GM12878 (cell line): ENCODE measurements around the gene PRRC2B. TPM values are rescaled to one million over a fixed set of nuclear protein-coding genes. Genes with fewer than 3 reads are reported as not detected.

Experiments
- ATAC-seq: fragments of 200-7000 bp; cut with Tn5 transposase; 3 replicates; pipeline ENCODE4 v1.9.1; 2020; ENCODE audit warnings: mild to moderate bottlenecking, moderate library complexity
- BruUV-seq: library from RNA; stranded (reverse); fragments of 400-500 nt; replicated peaks from 2 replicates; lab custom pipeline; 2021; lab: Mats Ljungman, UMichigan
- CTCF ChIA-PET: fragments of 300-600 bp; sonication (Branson Sonifier 250); formaldehyde crosslinking; extraction: SDS; loops from one replicate; lab custom pipeline; 2021; ENCODE audit warnings: inconsistent platforms; lab: Yijun Ruan, JAX
- POLR2A ChIA-PET: fragments of 350-600 bp; formaldehyde crosslinking; extraction: SDS; loops from one replicate; lab custom pipeline; 2021; ENCODE audit warnings: inconsistent platforms; lab: Charles Lee
- RAD21 ChIA-PET: fragments of 300-600 bp; sonication (Branson Sonifier 250); formaldehyde crosslinking; loops from one replicate; lab custom pipeline; 2023; ENCODE audit warnings: antibody characterized with exemption; ENCODE audit not compliant: unreplicated experiment; lab: Charles Lee
- SMC1A ChIA-PET: fragments of 300-600 bp; sonication (Branson Sonifier 250); formaldehyde crosslinking; loops from one replicate; lab custom pipeline; 2023; ENCODE audit not compliant: unreplicated experiment, uncharacterized antibody; lab: Charles Lee
- DNase-seq: peaks from one replicate; pipeline ENCODE4 v3.0.0-alpha.2; 2011; ENCODE audit warnings: low read depth, low spot score
- FAIRE-seq: peaks from 3 replicates; lab custom pipeline; 2011; peaks lifted over from hg19 to GRCh38; lab: Jason Lieb, UNC
- H2AFZ ChIP-seq: 2 replicates; pipeline ENCODE4 v1.6.0; 2011; ENCODE audit warnings: low read depth, low read length, control low read depth; ENCODE audit not compliant: control insufficient read depth
- H3K27ac ChIP-seq: 2 replicates; pipeline ENCODE4 v1.5.1; 2011; ENCODE audit warnings: control low read depth; ENCODE audit not compliant: control insufficient read depth, insufficient read depth
- H3K27me3 ChIP-seq, 2 experiments: replicated peaks in 1 of 2; 2 replicates each; pipeline versions ENCODE4 v1.6.0 to v1.6.1; 2011; ENCODE audit warnings: low read length in 1 of 2; ENCODE audit not compliant: control insufficient read depth in 2 of 2, insufficient read depth in 2 of 2
- H3K36me3 ChIP-seq, 2 experiments: 2 replicates each; pipeline ENCODE4 v1.5.1; 2011; ENCODE audit warnings: low read length in 1 of 2; ENCODE audit not compliant: control insufficient read depth in 2 of 2, insufficient read depth in 2 of 2
- H3K4me1 ChIP-seq: 2 replicates; pipeline ENCODE4 v1.6.1; 2011; ENCODE audit warnings: mild to moderate bottlenecking, low read length, moderate library complexity, mixed read lengths; ENCODE audit not compliant: control insufficient read depth, insufficient read depth
- H3K4me2 ChIP-seq: 2 replicates; pipeline ENCODE4 v1.6.0; 2011; ENCODE audit warnings: control low read depth; ENCODE audit not compliant: control insufficient read depth, insufficient read depth
- H3K4me3 ChIP-seq: fragments of 200-600 bp; sonication (generic); 2 replicates; pipeline ENCODE4 v1.5.1; 2016
- H3K79me2 ChIP-seq: 2 replicates; pipeline ENCODE4 v1.6.0; 2011; ENCODE audit warnings: low read length; ENCODE audit not compliant: control insufficient read depth, insufficient read depth
- H3K9ac ChIP-seq: 2 replicates; pipeline ENCODE4 v1.8.0; 2011; ENCODE audit warnings: low read length, control low read depth, mixed read lengths; ENCODE audit not compliant: control insufficient read depth, insufficient read depth
- H3K9me3 ChIP-seq: replicated peaks from 3 replicates; pipeline ENCODE4 v1.5.1; 2011; ENCODE audit warnings: mild to moderate bottlenecking, low read length; ENCODE audit not compliant: control insufficient read depth, insufficient read depth
- H4K20me1 ChIP-seq: 2 replicates; pipeline ENCODE4 v1.6.0; 2011; ENCODE audit not compliant: control insufficient read depth, insufficient read depth
- ASH2L ChIP-seq: fragments of 300-600, 200-600 bp; sonication (generic); IDR thresholded peaks from 2 replicates; pipeline ENCODE4 v1.6.1; 2017; ENCODE audit warnings: low read depth, mild to moderate bottlenecking, borderline replicate concordance
- CBX5 ChIP-seq: sonication (generic); IDR thresholded peaks from 2 replicates; pipeline ENCODE4 v1.6.1; 2016; ENCODE audit warnings: low read depth, moderate library complexity, mild to moderate bottlenecking, inconsistent platforms
- CREM ChIP-seq: IDR thresholded peaks from 2 replicates; pipeline ENCODE4 v1.6.1; 2014; ENCODE audit warnings: antibody characterized with exemption, low read depth
- DPF2 ChIP-seq: fragments of 450-650 bp; IDR thresholded peaks from 2 replicates; pipeline ENCODE4 v1.6.1; 2017; ENCODE audit warnings: mild to moderate bottlenecking
- E2F4 ChIP-seq: IDR thresholded peaks from 2 replicates; pipeline ENCODE4 v1.6.1; 2012; ENCODE audit warnings: low read depth, low read length, improper control_type of control experiment
- NR2C2 ChIP-seq: IDR thresholded peaks from 2 replicates; pipeline ENCODE4 v1.6.1; 2011; ENCODE audit warnings: borderline replicate concordance, low read depth; ENCODE audit not compliant: control insufficient read depth, insufficient read length
- SMARCA5 ChIP-seq: fragments of 450-650 bp; IDR thresholded peaks from 2 replicates; pipeline ENCODE4 v1.6.1; 2017; ENCODE audit warnings: mild to moderate bottlenecking
- SMC3 ChIP-seq: IDR thresholded peaks from 2 replicates; pipeline ENCODE4 v1.6.1; 2011; ENCODE audit warnings: low read length, improper control_type of control experiment, borderline replicate concordance
- SP1 ChIP-seq: IDR thresholded peaks from one replicate; pipeline ENCODE4 v1.6.1; 2011; ENCODE audit warnings: low read depth, low read length
- STAT1 ChIP-seq: fragments of 450-650 bp; conservative IDR thresholded peaks from 2 replicates; pipeline ENCODE4 v1.6.1; 2014; ENCODE audit warnings: antibody characterized with exemption, mild to moderate bottlenecking
- TCF3 ChIP-seq: IDR thresholded peaks from 2 replicates; pipeline ENCODE4 v1.6.1; 2012; ENCODE audit warnings: low read depth, mild to moderate bottlenecking, low read length, borderline replicate concordance; ENCODE audit not compliant: insufficient read depth
- USF1 ChIP-seq: IDR thresholded peaks from 2 replicates; pipeline ENCODE4 v1.6.1; 2011; ENCODE audit warnings: borderline replicate concordance, low read depth, mild to moderate bottlenecking, moderate library complexity, mixed read lengths, low read length; ENCODE audit not compliant: insufficient read depth; ENCODE audit errors: extremely low read length
- ZNF687 ChIP-seq: fragments of 450-650 bp; IDR thresholded peaks from 2 replicates; pipeline ENCODE4 v1.6.1; 2017; ENCODE audit warnings: mild to moderate bottlenecking, moderate library complexity
- whole genome bisulfite sequencing: methylation state at CpG from one replicate; pipeline ENCODE4 v1.1.6; 2016; ENCODE audit warnings: low lambda C conversion rate; ENCODE audit not compliant: insufficient replicate concordance, insufficient coverage; ENCODE audit errors: missing lambda C conversion rate; 5-methylcytosine and 5-hydroxymethylcytosine counted together
- in situ Hi-C: fragments of 300-500 bp; cut with MboI; formaldehyde crosslinking; loops from 9 replicates; pipeline ENCODE4 v1.14.3; 2018; ENCODE audit warnings: mixed read lengths
- intact Hi-C: fragments of 100-400 bp; cut with micrococcal nuclease; formaldehyde crosslinking; loops from one replicate; pipeline ENCODE4 v1.14.2; 2022; ENCODE audit not compliant: unreplicated experiment
- polyA plus RNA-seq, 11 experiments: library from polyadenylated mRNA; depleted of rRNA in 4 of 11; unstranded in 6 of 11; stranded (reverse) in 5 of 11; fragments of >200 nt; fragmentation: Nextera tagmentation in 4 of 11; fragmentation: Illumina TruSeq in 1 of 11; extraction: Ambion mirVana in 4 of 11; extraction: Trizol in 1 of 11; gene quantifications; 1 replicate in 1 of 11; 2 replicates in 10 of 11; pipeline versions ENCODE4 v1.2.1 to v1.2.3, GENCODE V29; 2011 to 2016; ENCODE audit warnings: inconsistent platforms in 2 of 11, missing spikeins in 2 of 11, low read depth in 1 of 11
- total RNA-seq, 4 experiments: library from RNA; depleted of rRNA in 3 of 4; stranded (reverse); fragments of >200 nt in 3 of 4; fragmentation: Illumina TruSeq in 1 of 4; extraction: Trizol in 1 of 4; gene quantifications; 2 replicates each; pipeline versions ENCODE4 v1.2.1 to v1.2.3, GENCODE V29; 2013 to 2021

PRRC2B gene
- total and polyA plus RNA-seq, 10 of the 15 experiments (the other 5 are each of a cell fraction or from before 2014, with no cell fraction given), result 0.84 to 155 (median 28.7) TPM

- no peak for DNase-seq
- H3K79me2 ChIP-seq, result peaks cover 17% of the 10 kb centered on the region
- peaks cover 4% of the 10 kb centered on the region; the same call in 1 of the 2 replicates for H3K4me1 ChIP-seq
- H2AFZ ChIP-seq, result no peak overlapping the region
- no peak for ATAC-seq
- no peak overlapping the region for H3K4me3 ChIP-seq
- H3K4me2 ChIP-seq, result no peak overlapping the region
- H3K27ac ChIP-seq, result no peak overlapping the region
- no TSS peak for BruUV-seq
- FAIRE-seq, result no peak
- peaks cover 6% of the 10 kb centered on the region; the same call in 1 of the 2 replicates for H4K20me1 ChIP-seq
- H3K9me3 ChIP-seq, result no peaks in the 10 kb centered on the region
- H3K27me3 ChIP-seq, result no peaks in the 10 kb centered on the region
- intact Hi-C loops (loop anchor here (5.0 to 10.0 kb wide), 2 partner anchors 119 to 344 kb away; no protein-coding TSS in a partner anchor), in situ Hi-C loops (no loop called here)
- ChIA-PET SMC1A (no interaction called here), CTCF (interaction anchor here (0.6 kb wide), 1 partner anchor 1112 kb away, joined by 3 read pairs; no protein-coding TSS in a partner anchor), RAD21 (interaction anchor here (1.0 kb wide), 1 partner anchor 41 kb away, joined by 3 read pairs; no protein-coding TSS in a partner anchor), POLR2A (no interaction called here)
- no peak overlapping the region for H3K9ac ChIP-seq
- no peaks in the 10 kb centered on the region for H3K36me3 ChIP-seq
- 70% methylated on average over 7 of the region's 7 CpGs for WGBS
- TF ChIP-seq SMARCA5 (no peak), ASH2L (no peak), TCF3 (no peak), E2F4 (no peak), DPF2 (no peak), ZNF687 (no peak), NR2C2 (no peak), USF1 (no peak), SMC3 (no peak), CBX5 (no peak), SP1 (no peak), CREM (no peak), STAT1 (no peak)
Observed at GRCh38 chr9:131391020-131391419, 2.9 kb upstream of the PRRC2B start.
